ENCODE results near the gene PAK1IP1.

DNA sequence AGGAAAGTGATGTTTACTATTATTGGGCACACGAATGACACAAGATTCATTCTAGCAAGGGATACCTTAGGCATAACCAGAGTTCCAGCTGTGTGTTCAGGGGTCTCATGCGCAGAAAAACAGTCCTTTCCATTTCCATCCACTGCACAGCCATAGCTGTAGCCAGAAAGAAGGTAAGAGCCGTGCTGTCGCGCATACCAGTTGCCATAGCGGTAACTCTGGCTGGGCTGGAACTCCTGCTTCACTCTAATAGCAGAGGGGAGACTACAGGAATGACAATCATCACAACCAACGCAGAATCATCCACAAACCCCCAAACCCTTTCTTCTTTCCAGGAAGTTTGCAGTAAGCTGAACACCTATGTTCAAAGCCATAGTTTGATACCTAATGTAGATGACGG, 7.9 kb upstream of the PAK1IP1 start:
- TF ChIP-seq, protein P1, sequence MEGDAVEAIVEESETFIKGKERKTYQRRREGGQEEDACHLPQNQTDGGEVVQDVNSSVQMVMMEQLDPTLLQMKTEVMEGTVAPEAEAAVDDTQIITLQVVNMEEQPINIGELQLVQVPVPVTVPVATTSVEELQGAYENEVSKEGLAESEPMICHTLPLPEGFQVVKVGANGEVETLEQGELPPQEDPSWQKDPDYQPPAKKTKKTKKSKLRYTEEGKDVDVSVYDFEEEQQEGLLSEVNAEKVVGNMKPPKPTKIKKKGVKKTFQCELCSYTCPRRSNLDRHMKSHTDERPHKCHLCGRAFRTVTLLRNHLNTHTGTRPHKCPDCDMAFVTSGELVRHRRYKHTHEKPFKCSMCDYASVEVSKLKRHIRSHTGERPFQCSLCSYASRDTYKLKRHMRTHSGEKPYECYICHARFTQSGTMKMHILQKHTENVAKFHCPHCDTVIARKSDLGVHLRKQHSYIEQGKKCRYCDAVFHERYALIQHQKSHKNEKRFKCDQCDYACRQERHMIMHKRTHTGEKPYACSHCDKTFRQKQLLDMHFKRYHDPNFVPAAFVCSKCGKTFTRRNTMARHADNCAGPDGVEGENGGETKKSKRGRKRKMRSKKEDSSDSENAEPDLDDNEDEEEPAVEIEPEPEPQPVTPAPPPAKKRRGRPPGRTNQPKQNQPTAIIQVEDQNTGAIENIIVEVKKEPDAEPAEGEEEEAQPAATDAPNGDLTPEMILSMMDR (IDR thresholded peaks at IDR 0.05), result no peak
- TF ChIP-seq EZH2phosphoT487 (IDR thresholded peaks at IDR 0.05) (no peak), EZH2 (IDR thresholded peaks at IDR 0.05) (no peak)
